Suppressor macrophage treated with lipopolysaccharide for 4 hours (primary cell): ENCODE measurements around the gene STPG4.

Experiments
- DNase-seq: peaks from one replicate; pipeline ENCODE4 v3.0.0-alpha.2; 2020

Gene STPG4

DNA sequence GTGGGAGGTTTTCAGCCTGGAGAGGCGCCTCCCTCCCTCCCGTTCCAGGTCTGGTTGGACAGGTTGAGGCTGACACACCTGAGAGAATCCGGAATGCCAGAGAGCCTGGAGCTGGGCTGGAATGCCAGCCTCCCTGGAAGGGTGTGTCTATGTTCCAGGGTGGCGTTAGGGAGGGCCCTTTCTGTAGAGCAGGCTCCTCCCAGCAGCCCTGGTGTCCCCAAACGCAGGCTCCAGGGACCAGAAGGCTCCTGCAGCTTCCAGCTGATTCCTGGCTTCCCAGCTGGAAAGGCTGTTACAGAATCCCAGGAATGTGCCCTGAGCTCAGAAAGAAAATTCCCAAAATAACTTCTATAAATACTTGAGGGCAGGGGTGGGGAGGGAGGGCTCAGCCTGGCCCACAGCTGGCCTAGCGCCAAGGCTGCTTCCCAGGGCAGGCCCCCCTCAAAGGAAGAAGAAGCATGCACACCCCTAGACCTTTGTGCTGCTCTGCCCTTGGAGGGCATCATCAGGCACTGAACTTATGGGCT is 85.4 kb downstream of the STPG4 start:
- DNase-seq, result no peak

- DNase-seq, result no peak
Observed at GRCh38 chr2:47068981-47069627, 86.0 kb downstream of the STPG4 start.

DNA sequence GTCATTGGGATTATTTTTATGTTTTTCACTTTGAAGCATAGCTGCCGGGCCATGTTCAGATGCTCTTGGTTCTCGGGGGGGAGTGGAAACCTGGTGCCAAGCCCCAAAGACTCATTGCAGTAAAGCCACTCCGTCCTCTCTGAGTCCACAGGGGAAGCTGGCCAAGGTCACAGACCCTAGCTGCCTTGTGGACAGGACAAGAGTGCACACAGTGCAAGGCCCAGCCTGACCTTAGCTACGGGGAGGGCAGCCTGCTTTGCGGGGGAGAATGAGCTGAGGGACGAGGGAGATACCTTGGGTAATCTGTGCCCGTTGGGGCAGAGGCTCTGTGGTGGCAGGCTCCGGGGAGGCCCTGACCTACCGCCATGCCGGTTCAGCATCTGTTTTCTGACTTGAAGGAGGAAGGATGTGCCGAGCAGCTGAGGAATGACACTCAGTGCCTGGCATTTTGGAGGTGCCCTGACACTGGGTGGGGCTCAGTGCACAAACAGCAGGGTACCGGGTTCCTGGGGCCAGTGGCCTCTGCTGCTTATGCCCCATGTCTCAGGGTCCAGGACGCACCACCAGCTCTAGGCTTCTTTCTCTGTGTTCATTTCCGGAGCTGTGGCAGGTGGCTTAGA is 87.2 kb downstream of the STPG4 start:
- DNase-seq, result no peak

DNA sequence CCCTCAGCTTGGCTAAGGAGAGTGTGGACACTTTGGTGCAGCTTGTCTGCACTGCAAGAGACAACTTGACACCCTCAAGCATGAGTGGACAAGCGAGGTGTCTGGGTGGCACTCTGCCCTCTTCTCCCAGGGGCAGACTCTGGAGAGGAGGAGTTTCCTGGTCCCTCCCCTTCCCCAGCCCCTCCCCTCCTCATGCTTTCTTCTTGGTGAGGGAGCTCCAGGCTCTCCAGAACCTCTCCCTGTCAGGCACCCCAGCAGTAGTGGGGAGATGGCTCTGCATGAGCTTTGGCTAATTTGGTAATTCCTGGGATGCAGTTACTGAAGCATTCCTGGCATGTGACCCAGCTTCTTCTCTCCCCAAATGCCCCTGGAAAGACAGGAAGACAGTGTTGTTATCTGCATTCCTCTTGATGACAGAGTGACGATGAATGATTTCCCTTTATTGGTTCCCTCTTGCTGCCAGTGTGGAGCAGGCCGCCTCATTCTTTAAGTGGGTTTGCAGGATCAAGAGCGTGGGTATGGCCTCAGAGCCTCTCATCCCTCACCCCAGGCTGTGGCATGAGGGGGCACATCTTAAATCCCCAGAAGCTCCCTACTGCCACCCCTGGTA is 89.2 kb downstream of the STPG4 start:
- DNase-seq, result no peak

- no peak for DNase-seq
Observed at GRCh38 chr2:47065343-47065742, 89.8 kb downstream of the STPG4 start.

DNA sequence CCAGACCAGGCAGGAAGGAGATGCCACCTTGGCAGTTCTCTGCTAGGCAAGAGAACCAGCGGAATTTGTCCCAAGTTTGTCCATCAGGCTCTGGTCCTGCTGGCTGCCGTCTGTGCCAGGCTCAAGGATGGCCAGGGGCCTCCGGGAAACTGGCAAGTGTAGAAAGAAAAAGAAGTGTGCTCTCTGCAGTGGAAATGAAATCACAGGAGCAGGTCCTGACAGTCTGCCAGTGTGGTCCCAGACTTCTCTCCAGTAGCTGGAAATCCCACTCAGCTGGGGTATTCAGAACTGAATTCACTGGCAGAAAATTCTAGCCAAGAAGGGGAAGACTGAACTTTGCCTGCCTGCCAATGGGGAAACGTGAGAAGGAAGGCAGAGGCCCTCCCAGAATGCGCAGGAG is 91.0 kb downstream of the STPG4 start:
- no peak for DNase-seq

GRCh38 chr2:47063538-47063930 is 91.6 kb downstream of the STPG4 start:
- DNase-seq, result no peak

DNA sequence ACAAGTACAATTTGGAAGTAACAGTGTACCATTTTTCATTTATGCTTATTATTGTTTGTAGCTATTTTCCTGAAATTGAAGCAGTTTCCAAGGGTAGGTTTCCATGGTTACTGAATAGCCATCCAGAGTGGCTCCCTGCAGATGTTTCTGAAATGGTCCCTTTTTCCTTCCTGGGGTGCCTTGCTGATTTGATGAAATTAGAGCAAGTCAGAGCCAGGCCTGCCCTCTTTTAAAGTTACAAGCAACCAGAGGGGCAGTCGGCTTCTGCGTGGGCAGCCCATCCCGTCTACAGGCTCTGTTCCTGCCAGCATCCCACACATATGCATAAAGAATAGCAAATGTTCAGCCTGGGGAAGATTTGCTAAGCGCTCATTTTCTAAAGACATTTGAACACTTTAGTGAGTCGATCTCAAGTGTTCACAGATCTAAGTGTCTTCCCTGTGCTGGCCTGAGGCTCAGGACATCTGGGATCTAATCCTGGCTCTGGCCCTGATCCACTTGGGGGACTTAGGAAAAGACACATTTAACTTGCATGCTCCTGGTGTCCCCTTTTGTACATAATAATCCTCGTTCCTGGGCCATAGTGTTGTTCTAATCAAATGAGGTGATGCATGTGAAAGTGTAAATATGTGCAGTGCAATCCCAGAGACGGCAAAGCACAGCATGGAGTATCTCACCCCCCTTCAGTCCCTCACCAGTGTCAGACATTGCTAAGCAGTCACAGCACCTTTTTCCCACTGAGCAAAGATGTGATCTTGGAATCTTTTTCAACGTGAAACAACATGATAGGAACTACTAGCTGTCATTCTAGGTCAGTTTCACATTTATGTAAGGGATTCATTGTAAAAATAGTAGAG is 92.2 kb downstream of the STPG4 start:
- DNase-seq, result no peak

GRCh38 chr2:47061944-47062678 is 93.0 kb downstream of the STPG4 start:
- DNase-seq, result no peak

DNA sequence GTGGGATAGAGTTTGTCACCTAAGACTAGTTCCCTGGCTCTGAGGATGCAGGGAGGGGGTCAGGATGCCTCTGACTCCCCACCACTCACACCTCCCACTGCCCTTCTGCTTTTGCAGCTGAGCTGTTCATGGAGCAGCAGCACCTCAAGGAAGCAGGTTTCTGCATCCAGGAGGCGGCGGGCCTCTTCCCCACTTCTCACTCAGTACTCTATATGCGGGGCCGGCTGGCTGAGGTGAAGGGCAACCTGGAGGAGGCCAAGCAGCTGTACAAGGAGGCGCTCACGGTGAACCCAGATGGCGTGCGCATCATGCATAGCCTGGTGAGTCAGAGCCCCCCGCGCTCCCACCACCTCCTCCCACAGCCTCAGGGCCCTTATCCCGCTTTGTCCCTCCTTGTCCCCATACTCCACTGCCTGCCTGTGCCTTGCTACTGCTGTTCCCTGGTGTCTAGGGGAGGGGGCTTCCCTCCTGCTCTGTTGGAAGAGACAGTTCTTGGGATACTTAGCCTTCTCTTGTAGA is 94.4 kb downstream of the STPG4 start:
- no peak for DNase-seq

DNA sequence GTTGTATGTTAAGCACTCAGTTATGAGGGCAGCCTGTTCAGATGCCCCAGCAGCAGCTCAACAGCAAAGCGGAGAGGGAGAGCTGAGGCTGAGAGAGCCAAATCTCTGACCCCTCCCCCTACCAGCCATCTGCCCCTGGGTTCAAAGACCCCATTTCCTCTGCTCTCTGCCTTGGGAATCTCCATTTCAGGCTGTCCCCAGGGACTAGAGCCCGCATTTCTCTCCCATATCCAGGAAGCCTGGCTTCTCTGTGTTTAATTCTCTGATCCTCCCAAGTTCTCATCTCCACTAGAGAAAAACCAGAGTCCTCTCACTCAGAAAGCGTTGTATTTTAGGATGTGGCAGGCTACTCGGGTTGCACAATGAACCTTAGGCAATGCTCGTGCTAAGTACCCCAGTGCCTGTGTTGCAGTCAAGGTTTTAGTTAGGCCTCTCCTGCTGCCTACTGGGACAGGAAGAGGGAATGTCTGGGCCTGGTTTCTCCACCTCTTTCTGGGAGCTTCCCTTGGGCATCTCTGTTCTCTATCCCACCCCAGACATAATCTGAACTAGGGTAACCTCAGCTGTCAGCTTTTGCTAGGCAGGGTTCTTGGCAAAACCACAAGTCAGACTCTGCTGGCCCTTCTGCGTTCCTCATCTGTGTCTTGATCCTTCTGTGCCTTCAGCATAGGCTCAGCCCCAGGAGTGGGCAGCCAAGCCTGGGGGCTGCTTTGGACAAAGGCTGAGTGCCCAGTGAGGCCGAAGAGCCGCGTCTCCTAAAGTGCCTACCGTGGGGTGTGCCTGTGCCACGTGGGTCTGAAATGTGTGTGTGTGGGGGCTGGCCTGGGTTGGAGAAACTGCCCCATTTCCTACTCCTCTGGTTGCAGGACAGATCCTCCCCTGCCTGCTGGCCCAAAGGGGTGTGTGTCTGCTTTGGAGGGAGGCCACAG is 96.8 kb downstream of the STPG4 start:
- DNase-seq, result peak; percentile 75

- peak; percentile 81 for DNase-seq
Observed at GRCh38 chr2:47057687-47058002, 97.5 kb downstream of the STPG4 start.

DNA sequence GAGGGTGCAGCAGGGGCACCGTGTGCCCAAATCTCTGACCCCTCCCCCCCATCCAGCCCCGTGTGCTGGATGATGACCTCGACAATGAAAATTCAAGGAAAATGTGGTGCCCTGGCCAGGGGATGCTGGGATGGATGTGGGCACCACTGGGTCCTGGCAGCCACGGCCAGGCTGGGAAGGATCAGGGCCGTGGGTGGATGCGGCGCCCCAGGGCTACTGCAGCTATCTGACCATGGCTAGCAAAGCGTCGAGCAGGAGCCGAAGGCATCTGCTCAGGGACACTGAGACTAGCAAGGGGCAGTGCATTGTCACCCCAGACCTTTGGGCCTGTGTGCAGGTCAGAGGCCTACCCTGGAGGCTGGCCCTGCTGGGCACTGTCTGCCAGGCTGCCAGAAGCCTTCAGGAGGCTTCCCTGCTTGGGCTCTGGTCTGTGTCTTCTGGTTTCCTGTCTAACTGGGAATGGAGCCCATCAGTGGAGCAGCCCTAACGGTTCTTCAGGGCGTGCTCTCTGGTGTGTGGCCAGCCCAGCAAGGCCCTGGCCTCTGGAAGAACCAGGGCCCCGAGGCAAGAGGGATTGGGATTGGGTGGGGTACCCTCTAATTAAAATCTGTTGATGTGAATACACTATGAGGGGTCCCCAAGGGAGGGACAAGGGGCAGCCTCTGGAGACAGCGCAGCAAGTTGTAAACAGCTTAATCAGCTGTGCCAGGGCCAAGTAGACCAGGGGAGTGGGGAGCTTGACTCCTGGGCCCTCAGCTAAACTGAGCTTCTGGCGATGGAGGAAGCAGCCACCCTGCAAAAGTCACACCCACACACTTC is 98.0 kb downstream of the STPG4 start:
- no peak for DNase-seq

DNA sequence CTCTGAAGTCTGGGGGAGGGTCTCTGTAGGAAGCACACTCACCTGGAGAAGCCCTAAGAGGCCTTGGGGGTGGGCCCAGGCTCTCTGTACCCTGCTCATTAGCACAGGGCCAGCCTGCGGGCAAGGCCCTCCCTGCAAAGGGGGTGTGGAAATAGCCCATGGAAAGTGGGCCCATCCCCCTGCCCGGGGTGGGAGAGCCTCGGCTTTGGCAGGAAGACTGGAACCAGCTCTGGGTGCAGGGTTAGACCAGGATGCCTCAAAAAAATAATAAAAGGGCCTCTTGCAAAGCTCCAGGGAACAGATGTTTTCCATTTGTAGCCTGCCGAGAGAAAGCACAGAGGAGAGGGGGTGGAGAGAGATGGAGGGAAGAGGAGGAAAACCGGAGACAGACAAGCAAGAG is 98.7 kb downstream of the STPG4 start:
- no peak for DNase-seq

GRCh38 chr2:47054868-47055267 is 100.2 kb downstream of the STPG4 start:
- DNase-seq, result no peak

DNA sequence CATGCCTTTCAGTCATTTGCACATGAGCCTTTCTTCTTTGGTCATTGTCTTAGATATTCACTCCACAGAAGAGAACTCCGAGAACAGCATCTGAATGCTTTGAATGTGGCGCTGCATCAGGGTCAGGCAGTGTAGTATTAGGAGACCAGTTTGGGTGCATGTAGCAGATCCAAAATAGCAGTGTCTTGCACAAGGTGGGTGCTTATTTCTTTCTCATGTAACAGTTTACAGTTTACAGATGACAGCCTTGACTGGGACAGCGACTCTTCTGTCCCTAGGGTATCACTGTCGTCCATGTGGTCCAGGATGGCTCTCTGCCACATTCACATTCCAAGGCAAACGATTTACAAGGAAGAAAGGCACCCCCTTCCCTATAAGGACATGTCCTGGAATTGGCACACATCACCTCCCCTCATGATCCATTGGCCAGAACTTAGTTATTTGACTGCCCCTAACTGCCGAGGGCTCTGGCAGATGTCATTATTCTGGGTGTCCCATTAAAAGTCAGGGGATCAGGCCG is 101.0 kb downstream of the STPG4 start:
- DNase-seq, result no peak

DNA sequence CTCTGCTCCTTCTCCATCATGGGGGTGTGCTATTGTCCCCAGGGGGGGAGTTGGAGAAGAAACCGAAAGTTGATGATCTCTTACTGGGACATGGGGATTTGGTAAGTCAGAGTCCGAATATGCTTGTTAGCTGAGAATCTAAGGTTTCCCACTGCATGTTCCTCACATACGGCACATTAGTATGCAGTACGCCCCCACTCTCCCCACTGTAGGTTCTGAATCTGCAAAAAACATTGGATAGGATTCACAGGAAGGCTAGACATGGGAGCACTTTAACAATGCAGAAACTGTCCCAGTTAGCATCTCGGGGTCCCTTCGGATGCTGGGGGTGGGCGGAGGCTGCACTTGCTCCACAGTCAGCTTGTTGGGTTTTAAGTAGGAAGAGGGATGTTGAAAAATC is 102.3 kb downstream of the STPG4 start:
- no peak for DNase-seq

- DNase-seq, result no peak
Observed at GRCh38 chr2:47051562-47051961, 103.5 kb downstream of the STPG4 start.

- no peak for DNase-seq
Observed at GRCh38 chr2:47050762-47051161, 104.3 kb downstream of the STPG4 start.
